HG03457 (cell line): Measurements from ENCODE around the gene HABP2.

ENCODE experiments used
- ATAC-seq: cut with Tn5 transposase; IDR thresholded peaks from one replicate; pipeline ENCODE4 v1.9.1; 2021; ENCODE audit warnings: moderate number of reproducible peaks; ENCODE audit not compliant: unreplicated experiment

Gene HABP2

DNA sequence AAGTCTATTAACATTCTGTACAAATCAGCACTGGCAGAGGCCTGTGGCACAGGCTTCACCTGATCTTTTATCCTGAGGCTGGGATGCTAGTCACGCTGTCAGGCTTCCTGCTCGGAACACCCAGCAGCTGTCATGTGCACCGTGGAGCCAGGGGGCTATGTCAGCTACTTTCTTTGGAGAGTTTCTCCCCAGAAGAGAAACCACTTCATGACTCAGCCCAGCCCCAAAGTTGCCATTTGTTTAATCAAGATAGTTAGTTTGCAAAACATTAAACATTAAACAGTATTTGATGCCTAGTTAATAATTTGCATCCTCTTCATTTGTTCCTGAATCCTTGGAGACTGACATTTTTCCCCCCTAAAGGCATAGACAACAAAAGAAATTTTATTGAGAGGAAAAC, at the start of gene HABP2:
Gene HABP2, plus strand, starts transcription at position 353 of the 400 bp plus-strand sequence. CDS start 69 bp downstream, outside the sequence.
- no peak for ATAC-seq

DNA sequence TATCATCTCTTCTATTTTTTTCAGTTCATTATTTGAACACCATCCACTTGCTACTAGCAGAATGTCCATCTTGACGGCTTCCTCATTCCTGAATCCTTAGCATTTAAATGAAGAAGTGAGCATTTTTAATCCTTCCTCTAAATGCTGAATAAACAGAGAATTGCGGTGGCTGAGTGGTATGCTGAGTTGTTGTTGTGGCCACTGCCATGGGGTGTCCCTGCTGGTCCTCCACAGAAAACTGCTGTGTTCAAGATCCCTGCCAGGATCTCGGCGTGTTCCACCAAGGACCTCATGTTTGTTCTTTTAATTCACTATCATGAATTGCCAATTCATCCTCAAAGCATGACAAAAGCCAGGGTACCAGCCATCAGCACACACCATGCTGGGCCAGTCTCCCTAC, 48.9 kb upstream of the HABP2 start:
- ATAC-seq: no peak

DNA sequence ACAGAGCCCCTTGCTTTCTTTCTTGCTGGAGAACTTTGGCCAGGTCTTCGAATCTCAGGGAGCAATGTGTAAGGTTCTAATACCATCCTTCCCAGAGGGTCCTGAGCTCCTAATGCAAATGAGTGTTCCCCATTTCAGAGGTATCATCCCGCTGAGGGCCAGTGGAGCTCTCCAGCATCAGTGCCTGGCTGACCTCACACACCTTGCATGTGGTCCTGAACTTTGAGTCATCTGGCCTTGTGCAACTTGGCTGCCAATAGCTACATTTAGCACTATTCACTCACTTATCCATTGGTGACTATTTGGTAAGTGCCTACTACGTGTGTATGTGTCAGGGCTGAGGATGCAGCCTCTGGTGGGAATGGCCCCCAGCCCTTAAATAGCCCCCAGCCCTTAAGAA, 48.4 kb upstream of the HABP2 start:
- no peak for ATAC-seq

DNA sequence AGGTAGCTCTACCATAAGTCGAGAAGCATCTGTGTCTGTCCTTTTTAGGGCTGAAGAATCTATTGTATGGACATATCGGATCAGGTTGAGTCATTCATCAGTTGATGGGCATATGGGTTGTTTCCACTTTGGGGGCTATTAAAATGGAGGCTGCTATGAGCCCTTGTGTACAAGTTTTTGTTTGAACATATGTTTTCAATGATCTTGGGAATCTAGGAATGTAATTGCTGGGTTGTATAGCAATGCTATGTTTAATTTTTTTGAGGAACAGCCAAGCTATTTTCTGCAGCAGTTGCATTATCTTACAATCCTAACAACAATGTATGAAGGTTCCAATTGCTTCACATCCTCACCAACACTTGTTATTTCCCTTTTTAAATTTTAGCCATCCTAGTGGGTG, 46.4 kb upstream of the HABP2 start:
- ATAC-seq: no peak

DNA sequence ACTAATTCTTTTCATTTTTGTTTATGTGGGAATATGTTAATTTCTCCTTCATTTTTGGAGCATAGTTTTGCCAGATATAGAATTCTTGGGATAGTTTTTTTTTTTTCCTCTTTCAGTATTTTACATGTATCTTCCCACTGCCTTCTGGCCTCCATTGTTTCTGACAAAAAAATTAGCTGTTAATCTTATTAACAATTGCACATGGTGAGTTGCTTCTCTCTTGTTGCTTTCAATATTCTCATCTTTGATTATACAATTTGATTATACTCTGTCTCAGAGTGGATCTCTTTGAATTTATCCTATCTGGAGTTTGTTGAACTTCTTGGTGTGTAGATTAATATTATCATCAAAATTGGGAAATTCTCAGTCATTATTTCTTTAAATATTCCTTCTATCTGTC, 41.4 kb upstream of the HABP2 start:
- ATAC-seq: no peak

DNA sequence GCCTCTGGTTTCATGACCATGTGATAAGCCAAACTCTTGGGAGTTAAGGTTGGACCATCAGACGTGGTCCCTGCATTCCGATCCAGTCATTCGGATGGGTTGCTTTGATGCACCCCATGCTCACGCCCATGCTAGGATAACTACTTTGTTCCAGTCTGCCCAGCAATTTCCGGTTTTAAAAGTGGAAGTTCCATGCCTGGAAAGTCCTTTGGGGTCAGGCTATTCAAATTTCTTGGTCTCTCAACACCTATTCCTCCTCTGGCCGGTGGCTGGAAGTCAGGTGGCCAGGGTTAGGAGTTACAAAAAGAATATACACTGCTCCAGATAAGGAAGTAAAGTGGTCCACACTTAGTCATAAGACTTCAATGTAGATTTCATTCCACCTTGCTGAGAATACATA, 37.7 kb upstream of the HABP2 start:
- ATAC-seq: no peak

DNA sequence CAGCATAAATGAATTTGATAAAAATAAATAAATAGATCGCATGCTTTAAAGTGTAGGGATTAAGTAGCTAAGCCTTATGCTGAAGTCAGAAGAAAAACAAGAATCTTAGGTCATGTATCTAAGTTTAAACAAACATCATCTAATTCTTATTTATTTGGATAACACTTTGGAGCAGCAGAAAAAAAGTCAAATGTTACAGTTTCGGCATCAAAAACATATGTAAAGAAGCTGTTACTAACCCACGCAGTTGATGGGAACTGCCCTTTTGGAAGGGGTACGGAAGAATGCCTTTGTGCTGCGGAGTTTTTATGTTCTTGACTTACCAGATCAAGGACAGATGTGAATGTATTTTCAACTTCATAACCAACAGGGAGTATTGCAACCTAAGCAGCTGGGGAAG, 37.3 kb upstream of the HABP2 start:
- ATAC-seq: no peak

DNA sequence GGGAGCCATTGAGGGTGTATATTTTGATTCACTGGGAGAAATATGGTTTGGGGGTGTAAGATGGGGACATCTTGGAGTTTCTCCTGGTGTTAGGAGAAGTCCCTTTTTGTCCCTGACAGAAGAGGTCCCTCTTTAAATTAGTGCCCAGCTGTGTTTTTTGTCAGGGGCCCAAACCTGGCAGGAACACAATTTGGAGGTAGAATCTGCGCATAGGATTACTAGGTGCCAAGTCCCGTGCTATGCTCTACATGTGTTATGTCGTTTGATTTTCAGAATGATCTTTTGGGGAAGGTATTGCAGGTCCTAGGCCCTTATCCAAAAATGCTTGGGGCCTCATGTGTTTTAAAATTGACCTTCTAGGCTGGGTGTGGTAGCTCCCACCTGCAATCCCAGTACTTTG, 36.8 kb upstream of the HABP2 start:
- ATAC-seq: no peak

DNA sequence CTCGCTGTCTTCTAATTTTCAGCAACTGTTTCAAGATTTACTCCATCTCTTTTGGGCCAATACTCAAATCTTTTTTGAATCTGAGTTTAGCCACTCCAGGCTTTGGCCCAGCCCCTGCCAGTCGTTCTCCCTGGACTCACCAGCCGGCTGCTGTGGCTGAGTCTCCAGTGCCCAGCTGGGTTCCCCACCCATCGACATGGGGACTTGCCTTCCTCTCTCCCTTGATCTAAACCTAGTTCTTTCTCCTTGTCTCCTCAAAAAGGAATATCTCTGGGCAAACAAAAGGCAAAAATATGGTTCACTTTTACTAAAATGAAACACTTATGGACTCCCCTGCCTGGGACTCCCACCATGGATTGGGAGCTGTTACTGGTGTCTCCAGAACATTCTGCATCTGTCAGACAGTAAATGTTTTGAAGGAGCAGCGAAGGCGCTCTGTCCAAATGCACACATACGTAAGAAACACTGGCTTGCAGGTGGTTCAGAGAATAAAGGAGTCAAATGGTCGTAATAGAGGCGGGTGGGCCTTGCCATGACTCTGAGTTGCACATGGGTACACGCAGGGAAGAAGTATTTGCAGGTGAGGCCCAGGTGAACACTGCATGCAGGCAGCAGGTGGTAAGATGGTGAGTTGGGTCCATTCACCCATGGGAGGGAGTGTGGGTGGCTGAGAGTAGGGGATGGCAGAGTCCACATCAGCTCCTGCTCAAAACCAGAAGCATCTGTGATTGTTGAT, 35.5 kb upstream of the HABP2 start:
- no peak for ATAC-seq

DNA sequence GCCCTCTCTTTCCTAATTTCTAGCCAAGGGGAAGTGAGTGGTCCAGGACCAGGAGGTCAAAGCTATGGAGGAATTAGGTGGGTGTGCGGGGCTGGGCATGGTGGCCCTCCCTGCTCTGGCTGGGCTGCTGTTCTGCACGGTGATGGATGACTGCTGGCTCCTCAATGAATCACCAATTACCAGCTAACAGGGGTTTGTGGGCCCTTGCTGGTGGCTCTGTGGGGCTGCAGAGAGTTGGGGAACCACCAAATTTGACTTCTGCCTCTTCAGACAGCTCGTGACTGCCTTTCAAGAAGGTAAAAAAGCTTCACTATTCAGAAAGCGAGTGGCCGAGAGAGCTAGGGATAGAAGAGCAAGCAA, 35.0 kb upstream of the HABP2 start:
- ATAC-seq: no peak

DNA sequence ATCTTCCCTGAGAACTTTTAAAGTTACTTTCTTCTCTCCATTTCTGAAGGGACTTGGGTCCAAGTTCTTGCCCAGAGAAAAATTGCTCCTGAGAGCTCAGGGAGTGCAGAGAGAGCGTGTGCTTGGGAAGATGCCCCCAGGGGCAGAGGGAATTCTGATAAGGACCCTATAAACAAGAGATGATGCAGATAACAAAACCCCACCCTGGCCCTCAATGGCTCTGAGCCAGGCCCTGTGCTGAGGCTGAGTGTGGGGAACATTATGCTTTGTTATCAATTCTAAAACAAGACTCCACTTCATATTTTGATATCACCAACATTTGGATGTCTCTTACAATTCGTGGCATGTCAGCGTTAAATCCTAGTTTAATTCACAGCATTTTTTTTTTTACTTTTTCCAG, 34.4 kb upstream of the HABP2 start:
- no peak for ATAC-seq

DNA sequence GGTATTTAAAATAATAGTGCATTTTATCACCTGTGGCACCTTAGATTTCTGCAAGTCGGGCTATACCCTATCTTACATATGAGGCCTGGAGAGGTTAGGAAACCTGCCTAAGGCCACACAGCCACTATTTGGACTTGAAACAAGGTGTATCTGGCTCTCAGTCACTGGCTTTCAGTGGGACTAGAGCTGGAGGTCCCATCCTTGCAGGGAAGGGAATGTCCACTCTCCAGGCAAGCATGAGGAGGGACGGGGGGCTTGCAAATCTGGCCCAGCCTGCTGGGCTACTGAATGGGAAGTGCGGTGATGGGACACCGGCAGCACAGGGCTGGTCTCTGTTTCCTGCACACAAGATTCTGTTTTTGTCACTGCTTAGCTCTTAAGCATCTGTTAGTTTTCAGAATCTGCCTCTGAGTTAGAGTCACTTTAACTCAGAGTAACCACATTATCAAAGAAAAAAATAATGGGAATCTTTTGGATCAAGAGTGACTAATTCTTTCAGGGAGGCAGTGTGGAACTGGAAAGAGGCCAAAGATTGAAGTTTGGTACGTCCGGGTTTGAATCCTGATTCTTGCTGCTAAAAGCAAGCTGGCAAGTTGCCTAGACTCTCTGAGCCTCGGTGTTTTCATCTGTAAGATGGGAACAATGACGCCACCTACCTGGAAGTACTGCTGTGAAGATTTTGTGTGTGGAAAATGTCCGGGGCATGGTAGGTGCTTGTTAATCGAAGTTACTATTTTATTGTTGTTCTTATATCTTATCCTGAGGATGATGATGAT, 33.8 kb upstream of the HABP2 start:
- ATAC-seq: no peak

DNA sequence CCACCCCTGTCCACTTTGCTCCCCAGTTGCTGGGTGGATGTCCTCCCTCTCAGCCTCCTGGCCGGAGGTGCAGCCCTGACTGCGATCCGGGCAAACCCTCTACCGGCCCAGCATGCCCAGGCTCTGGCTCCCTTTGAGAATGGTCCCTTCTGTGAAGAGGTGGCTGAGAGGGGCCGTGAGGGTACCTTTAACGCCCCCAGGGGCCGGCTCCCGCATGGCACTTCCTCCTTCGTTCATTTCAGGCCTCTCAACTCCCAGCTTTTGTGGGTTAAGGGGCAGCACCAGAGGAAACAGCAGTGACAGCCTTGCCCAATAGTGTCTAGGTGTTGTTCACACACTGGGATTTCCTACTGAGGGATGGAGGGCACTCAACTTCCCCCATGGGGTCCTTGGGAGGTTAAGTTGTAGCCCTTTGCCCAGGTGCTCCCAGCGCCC, 33.2 kb upstream of the HABP2 start:
- ATAC-seq: no peak

DNA sequence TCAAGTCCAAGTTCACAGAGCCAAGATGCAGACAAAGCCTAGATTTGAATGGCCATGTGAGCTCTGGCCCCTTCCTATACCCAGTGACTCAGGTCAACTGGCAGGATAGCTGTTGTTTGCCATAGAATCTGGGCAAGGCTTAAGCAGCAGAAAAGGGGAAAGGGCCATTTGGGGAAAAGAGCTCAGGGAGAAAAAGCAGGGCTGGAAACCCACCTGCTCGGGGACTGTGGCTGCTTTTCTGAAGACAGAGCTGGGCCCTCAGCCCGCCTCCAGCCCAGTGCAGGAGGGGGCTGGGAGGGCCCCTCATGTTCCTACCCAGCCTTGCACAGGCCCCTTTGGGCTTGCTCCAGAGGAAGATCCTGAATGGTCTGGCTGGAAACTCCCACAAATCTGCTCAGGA, 32.6 kb upstream of the HABP2 start:
- no peak for ATAC-seq

DNA sequence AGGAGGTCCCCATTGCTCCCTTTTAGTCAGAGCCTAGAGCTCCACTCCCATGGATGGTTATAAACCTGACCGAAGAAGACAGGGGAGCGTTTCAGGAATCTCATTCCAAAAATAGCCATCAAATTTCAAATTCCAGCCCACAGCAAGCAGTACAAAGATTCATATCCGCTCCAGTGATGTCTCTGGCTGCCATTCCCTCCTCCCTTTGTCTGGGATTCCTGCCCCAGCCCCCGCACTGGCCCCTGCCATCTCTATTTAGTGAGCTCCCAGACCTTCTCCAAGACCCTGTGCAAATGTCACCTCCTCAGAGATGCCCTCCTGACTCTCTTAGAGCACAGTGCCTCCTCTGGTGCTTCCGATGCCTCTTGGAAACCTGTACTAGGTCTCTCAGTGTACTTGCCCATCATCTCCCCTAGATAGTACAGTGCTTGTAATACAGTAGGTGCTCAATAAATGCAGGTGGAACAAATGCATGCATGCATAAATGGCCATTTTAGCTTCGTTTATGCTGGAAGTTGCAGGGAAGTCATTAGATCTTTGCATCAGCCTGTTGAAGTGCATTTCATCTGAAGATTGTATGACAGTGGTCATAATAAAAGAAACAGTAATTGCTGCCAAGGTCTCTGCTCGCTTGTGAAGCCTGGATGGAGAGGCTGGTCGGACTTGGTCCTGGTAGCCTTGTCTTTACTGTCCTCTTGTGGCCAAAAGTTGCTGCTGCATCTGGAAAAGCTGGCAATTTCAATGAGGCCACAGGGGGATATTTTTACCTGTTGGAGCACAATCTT, 32.0 kb upstream of the HABP2 start:
- no peak for ATAC-seq

DNA sequence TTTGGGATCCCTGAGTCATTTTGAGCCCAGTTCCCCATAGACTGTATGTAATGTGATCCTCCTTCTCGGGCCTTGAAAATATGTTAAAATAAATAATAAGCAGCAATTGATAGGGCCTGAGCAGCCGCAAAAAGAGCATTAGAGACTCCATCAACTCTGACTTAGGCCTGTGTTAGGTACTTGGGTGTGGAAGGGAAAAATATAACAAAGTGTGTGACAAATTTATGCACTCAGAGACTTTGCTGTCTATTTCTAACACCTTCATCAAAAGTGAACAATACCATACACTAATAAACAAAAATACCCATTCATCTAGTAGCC, 31.4 kb upstream of the HABP2 start:
- no peak for ATAC-seq

DNA sequence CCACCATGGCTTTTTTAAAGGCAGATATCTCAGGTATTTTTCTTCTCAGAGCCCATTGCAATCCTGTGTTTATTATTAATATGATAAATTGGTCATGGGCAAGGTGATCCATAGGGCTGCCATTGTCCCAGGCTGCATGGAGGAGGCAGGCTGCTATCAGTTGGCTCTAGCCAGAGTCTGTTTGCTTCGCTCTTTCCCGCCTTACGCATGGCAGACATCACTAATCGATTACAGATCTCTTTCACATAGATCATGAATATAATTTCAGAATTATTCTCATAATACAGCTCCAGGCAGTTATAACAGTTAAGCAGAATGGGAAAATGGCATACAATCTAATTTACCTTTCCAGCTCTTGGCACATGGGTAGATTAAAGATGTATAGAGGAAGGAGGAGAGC, 30.4 kb upstream of the HABP2 start:
- no peak for ATAC-seq

DNA sequence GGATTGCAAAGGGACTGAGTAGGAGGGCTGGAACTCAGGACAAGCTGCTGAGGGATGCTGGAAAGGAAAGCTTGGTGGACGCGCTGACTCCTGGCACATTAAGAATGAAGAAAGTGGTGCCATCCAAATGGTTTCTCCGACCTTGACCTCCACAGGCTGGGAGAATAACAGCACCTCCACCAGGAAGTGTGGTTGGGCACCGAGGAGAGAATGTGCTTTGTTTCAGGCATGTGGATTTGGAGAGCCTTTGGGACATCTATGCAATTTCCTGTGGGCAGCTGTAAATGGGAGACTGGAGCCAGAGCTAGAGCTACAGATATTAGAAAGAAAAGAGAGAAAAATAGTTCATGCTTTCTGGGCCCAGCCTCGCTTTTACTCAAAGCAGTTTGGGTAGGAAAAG, 29.8 kb upstream of the HABP2 start:
- ATAC-seq: no peak

DNA sequence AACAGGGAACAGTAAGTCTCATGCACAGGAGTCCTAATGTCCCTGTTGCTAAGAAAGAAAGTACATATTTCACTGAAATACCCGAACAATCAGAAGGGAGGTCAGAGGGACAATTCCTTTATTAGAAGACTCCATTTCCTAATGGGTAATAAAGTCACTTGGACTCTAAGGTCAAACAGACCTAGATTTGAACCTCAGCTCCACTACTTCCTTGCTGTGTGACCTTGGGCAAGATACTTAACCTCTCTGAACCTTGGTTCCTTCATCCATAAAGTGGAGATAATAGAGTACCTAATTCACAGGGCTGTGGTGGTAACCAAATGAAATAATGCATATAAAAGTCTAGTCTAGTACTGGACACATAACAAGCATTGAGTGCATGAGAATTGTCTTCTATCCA, 29.2 kb upstream of the HABP2 start:
- no peak for ATAC-seq

DNA sequence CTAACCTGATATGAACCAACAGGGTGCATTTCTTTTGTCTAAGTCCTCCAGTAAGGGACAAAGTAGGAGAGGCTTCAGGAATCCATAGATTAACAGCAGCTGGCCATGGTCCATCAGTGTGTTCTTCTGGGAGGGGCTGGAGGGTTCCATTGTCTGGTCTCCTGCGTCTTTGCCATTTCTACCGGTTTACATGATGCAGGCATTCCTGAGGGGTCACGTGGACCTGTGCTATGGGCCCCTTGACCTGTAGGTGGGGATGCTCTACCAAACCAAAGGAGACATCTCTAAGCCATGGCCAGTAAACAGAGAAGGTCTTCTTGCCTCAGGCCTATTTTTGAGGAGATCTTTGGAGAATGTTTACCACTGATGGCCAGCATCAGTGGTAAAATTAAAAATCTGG, 28.7 kb upstream of the HABP2 start:
- ATAC-seq: no peak

DNA sequence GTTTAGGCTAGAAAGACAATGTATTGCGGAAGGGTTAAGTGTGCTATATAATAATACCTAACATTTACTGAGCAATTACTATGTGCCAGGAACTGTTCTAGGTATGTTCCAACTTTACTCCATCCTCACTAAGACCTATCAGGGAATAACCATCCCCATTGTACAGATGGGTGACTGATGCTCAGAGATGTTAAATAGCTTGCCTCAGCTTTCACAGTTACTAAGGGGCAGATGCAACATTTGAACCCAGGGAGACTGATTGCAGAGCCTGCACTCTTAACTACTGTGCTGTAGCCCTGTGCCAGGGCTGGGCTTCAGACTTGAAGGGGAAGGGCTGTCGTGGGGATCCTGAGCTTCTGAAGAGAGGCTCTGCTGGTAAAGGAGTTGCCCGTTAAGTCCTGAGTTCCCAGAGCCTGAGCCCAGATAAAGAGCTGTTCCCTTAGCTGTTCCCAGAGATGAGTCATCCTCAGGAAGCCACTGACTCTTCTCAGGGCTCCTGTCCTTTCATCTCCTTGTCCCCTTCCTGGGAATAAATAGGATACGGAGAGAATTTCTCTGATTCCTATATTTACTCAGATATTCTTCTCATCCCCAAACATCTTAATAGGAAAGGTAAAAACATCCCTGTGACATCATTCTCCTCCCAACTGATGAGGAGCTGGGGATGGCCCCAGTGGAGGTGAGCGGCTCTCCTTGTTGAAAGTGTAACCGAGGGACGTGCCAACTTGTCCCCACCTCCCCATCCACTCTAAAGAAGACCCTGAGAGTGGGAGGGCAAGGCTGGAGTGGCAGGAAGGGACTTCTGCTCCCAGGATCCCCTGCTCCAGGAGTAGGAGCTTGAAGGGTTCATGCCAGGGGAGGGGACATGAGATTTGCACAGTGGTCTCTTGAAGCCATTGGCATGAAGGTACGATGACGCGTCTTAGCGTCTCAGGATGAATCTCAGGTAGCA, 28.0 kb upstream of the HABP2 start:
- no peak for ATAC-seq
